Endometrial microvascular endothelial cells (primary cell): ENCODE data around the gene ZNRF3. TPM values are rescaled to one million over a fixed set of nuclear protein-coding genes. Genes with fewer than 3 reads are reported as not detected.

Experiments
- in situ Hi-C: cut with HindIII; loops from 2 replicates; pipeline ENCODE4 v1.10.0; 2017; ENCODE audit warnings: low sequenced_read_pairs, low pct_unique_long_range_greater_than_20kb; ENCODE audit errors: inconsistent ontology term
- total RNA-seq: library from RNA; depleted of rRNA; stranded (reverse); fragments of >200 nt; gene quantifications from one replicate; pipeline ENCODE4 v1.2.3, GENCODE V29; 2015; ENCODE audit errors: inconsistent ontology term

ZNRF3 gene
- total RNA-seq, 1 donor from 2014 or later = 8.2 TPM

- in situ Hi-C loops = no loop called here
Measured at GRCh38 chr22:29062286-29062821, 179.0 kb downstream of the ZNRF3 start.

GRCh38 chr22:29065468-29066190 lies 182.3 kb downstream of the ZNRF3 start:
- in situ Hi-C loops = no loop called here

- in situ Hi-C loops = no loop called here
Measured at GRCh38 chr22:29069463-29069862, 186.1 kb downstream of the ZNRF3 start.

- in situ Hi-C loops = no loop called here
Measured at GRCh38 chr22:29070490-29070889, 187.1 kb downstream of the ZNRF3 start.

GRCh38 chr22:29071261-29072045 lies 188.1 kb downstream of the ZNRF3 start:
- in situ Hi-C loops = no loop called here

GRCh38 chr22:29072193-29072978 lies 189.0 kb downstream of the ZNRF3 start:
- in situ Hi-C loops = no loop called here

- in situ Hi-C loops = no loop called here
Measured at GRCh38 chr22:29072979-29073617, 189.7 kb downstream of the ZNRF3 start, which contains the start of gene KREMEN1. TSS of gene KREMEN1 (plus strand) at chr22:29073035. CDS start at chr22:29073131, 96 bp downstream.

GRCh38 chr22:29073618-29074275 lies 190.4 kb downstream of the ZNRF3 start:
- in situ Hi-C loops = no loop called here

GRCh38 chr22:29074276-29074772 lies 191.0 kb downstream of the ZNRF3 start:
- in situ Hi-C loops = no loop called here

GRCh38 chr22:29078036-29078868 lies 194.9 kb downstream of the ZNRF3 start:
- in situ Hi-C loops = no loop called here

- in situ Hi-C loops = no loop called here
Measured at GRCh38 chr22:29078869-29079207, 195.5 kb downstream of the ZNRF3 start.

- in situ Hi-C loops = no loop called here
Measured at GRCh38 chr22:29079218-29079901, 196.0 kb downstream of the ZNRF3 start.

GRCh38 chr22:29080106-29080975 lies 197.0 kb downstream of the ZNRF3 start:
- in situ Hi-C loops = no loop called here

GRCh38 chr22:29081517-29082236 lies 198.3 kb downstream of the ZNRF3 start:
- in situ Hi-C loops = no loop called here

- in situ Hi-C loops = no loop called here
Measured at GRCh38 chr22:29082826-29083545, 199.6 kb downstream of the ZNRF3 start.
